Occipital lobe (tissue), 2 donors: Measurements from ENCODE around the gene UNC93A. TPM values are rescaled to one million over a fixed set of nuclear protein-coding genes. Genes with fewer than 3 reads are reported as not detected.
A peak's percentile ranks its signal among the peaks of the same experiment; 100 is the strongest.
"Not testable (repeated sequence)": the region's sequence is repeated elsewhere in the genome, so short reads cannot be mapped to it uniquely, and the experiment has no call there.

Experiments
- DNase-seq: peaks from one replicate; lab custom pipeline; 2025; lab: John Stamatoyannopoulos, UW
- total RNA-seq: library from RNA; depleted of rRNA; stranded (reverse); fragments of >200 nt; gene quantifications from one replicate; pipeline ENCODE4 v1.2.3, GENCODE V29; 2014

UNC93A gene
- total RNA-seq: not detected

DNA sequence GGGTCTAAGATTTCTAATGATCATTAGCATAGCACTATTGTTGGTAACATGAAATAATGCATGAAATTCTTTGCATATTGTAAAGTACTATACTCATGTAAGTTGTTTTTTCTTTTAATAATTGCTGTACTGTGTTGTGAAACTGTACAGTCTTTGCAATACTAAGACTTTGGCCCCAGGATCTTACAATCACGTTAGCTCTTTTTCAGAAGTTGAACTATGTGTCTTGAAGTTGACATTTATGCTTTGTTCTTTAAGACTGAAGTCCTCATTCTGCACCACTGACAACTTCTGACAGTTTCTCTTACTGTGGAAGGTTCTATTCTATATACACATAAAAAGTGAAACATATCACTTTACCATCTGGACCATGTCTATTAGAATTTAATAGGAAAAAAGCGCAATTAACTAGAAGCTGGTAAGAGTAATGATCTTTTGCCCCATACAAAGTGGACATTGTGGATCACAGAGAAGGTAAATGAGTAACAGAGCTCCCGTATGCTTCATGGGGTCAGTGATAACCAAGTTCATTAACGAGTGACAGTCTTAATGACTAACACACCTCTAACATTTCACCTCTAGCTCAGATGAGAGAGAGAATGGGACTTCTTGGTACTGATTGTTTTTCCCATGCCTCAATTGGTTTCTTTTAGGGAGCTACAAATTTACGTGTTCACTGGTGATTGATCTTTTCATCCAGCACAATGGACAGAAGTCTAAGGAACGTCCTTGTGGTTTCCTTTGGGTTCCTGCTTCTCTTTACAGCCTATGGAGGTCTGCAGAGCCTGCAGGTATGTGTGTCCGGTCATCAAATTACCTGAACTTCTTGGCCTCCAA is at the start of gene UNC93A:
Gene UNC93A (plus strand): TSS at position 530 of the 837 bp plus-strand sequence. CDS start 175 bp downstream, at position 705.
- DNase-seq: no peak

DNA sequence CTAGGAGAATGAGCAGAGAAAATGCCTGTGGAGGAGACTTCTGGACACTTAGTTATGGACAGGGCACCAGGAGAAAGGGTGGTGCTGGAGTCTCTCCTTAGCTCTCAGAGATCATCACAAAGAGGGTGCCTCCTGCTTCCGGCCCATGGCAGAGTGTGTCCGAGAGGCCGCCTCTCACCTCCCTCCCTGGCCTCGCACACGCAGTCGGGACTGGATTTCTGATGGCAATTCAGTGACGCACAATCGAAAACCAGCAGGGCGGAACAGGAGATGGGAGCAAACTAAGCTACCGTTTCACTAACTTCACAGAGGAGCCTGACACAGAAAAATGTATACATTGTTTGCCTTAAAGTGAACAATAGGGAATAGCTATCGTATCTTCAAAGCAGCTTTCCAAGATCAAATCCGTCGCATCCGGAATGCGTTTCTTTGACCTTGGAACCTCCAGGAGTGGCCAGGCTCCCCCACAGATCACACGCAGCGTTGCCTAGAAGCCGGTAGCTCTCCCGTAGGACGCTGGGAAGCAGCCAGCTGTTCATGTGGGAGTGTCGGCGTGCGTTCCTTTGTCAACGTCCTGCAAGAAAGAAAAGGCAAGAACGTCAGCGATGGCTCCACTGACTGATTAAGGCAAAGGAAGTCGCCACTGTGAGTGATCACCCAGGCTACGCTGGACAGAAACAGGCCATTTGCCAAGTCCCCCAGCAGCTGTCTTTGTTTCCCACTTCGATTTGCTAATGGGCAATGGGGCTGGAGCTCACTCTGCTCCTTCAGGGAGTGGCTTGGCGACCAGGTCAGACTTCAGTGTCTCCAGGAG is 49.6 kb upstream of the UNC93A start:
- not testable (repeated sequence) for DNase-seq

DNA sequence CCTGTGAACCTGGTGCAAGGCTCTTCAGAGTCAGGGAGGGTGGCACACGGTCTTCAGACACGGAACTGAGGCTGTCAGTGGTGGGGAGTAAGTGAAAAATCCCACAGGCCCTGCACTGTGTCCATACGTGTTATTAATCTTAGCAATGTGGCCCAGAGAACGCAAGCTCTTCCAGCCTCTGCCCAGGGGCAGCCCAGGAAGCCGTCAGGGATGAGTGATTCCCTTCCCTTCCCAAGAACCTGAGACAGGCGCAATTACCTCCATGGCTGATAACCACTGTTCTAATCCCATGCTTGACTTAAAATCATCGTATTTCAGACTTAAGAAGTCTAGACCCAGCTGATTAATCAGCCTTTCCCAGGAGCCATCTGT is 49.0 kb upstream of the UNC93A start:
- not testable (repeated sequence) for DNase-seq

DNA sequence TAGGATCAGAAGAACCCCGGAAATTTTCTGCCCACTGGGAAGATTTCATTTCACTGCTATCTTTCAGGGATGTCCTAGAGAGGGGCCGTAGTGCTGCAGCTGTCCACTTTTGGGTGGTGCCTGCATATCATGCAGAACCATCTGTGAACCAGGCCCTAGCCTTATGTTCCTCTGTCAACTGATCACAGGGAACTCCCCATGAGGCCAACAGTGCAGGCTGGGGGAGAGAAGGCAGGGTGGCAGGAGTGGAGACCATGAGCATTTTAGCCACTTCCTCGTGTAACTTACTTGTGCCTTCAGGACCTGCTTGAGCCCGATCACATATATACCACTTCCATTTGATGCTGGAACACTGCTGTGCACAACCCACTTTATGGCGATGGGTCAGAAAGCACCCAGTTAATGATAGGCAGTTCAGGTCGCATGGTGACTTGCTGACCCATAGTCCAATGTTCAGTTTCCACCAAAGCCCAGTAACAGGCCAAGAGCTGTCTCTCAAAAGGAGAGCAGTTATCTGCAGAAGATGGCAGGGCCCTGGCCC is 48.5 kb upstream of the UNC93A start:
- DNase-seq: not testable (repeated sequence)

DNA sequence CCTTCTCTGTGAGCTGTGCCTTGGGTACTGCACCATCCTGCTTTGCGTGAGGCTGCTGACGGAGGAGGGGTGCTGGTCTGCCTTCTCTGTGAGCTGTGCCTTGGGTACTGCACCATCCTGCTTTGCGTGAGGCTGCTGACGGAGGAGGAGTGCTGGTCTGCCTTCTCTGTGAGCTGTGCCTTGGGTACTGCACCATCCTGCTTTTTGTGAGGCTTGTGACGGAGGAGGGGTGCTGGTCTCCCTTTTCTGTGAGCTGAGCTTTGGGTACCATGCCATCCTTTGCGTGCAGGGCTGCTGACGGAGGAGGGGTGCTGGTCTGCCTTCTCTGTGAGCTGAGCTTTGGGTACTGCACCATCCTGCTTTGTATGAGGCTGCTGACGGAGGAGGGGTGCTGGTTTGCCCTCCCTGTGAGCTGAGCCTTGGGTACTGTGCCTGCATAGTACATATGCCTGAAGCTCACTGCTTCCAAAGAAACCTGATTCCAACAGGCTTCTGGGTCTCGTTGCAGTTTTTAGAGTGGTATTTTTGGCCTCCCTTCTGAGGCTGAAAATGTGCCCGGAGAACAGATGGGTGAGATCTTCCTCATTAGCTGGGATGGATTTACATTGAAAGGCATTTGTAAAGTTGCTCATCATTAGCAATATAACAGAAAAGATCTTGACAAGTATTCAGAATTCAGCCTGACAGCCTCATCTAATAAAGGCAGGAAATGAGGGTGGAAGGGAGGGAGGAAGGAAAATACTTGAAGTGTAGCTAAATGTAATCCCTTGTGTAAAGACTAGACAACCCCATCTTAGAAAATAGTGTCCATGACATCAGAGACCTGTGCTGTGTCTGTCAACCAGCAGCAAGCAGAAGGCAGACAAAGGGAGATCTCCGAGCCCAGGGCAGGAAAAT is 46.8 kb upstream of the UNC93A start:
- peak; percentile 65 for DNase-seq

DNA sequence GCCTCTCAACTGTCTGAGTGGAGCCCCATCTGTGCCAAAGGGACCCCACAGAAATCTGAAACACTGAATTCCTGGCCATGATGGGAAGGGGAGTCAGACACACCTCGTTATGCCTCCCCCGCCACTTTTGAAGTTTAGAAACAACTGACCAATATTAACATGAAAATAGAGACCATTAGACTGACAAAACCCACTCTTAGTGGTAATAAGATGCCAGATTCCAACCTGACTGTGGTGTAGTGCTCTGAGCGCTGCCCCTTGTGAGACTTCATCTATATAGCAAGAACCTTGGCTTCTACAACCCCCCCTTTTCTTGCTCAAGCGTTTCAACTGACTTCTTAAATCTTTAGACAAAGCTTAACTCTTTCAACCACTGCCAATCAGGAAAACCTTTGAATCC is 46.1 kb upstream of the UNC93A start:
- no peak for DNase-seq

DNA sequence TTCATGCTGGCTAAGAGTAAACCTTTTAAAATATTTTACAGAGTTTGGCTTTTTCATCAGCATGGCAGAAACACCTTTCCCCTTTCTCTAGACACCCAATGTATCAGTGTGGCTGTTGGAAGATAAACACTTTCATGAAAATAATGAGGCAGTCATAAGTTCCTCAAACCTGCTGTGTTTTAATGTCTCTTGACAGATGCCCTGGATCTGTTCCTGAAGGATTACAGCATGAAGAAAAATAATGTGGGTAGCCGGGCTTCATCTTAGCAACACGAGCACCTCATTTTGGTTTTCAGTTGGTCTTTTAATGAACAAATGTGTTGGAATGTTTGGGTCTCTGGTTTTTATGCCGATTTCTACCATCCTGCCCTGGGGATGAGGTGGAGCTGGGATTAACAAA is 45.5 kb upstream of the UNC93A start:
- no peak for DNase-seq

DNA sequence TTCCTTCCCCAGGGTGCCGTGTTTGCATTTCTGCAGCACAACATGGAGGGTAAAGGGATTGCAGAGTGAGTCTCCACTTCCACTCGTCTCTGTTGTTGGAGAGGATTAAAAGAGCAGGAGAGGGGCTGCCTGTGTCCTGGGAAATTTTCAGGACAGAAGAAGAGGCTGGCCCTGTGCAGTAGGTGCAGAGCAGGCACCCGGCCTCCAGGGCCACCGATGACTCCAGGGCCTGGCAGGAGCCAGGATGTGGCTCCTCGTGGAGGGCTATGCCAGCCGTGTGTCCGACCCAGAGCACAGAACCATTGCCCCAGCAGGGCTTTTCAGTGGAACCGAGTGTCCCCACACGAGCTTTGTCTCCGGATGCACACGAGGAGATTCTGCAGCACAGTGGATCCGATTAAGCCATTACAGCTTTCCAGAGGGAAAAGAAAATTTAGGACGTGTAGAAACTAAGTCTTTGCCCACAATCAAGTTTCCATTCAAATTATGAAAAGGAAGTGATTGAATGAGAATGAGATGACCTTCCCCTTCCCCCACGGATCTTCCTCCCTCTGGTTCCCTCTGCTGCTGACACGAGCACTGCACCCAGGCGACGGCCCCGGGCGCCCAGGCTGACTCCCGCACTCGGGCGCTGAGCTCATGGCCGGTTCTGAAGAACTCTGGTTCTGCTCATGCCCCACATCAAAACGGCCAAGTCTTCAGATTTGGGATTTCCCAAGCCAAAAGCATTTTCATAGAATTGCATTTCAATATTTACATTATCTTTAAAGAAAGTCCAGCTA is 43.1 kb upstream of the UNC93A start:
- DNase-seq: no peak

DNA sequence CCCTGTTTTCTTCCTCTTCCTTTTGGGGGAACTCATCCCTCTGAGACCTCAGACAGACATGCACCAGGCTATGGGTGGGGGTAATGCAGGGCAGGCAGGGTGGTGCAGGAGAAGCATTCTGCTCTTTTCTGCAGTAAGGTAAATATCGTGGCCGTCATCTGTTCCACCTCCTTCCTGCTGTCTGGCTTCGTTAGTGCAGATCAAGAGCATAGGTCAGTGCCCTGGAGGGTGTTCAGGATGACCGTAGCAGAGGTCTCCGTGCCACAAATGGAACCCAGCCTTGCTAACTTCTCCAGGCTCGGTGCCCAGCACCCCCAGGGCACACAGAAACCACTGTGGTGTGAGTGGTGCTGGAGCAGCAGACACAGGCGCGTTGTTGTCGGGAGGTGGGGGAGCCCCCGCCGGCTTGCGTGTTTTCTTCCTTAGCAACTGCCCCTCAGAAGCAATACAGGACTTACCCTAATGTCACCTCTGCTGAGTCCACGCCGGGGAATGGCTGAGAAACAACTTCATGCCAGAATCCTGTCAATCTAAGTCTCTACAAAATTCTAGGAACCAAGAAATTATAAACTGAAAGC is 42.1 kb upstream of the UNC93A start:
- not testable (repeated sequence) for DNase-seq

DNA sequence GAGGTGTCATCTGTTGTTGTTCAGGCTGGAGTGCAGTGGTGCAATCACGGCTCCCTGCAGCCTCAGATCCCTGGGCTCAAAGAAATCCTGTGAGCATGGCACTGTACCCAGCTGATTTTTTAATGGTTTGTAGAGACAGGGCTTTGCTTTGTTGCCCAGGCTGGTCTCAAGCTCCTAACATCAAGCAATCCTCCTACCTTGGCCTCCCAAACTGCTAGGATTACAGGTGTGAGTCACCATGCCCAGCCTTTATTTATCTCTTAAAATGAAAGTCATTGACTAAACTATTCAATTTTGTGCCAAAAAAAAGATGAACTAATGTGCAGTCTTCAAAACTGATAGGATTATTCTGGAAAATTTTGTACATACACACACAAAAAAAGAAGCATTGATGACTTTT is 38.8 kb upstream of the UNC93A start:
- DNase-seq: no peak

DNA sequence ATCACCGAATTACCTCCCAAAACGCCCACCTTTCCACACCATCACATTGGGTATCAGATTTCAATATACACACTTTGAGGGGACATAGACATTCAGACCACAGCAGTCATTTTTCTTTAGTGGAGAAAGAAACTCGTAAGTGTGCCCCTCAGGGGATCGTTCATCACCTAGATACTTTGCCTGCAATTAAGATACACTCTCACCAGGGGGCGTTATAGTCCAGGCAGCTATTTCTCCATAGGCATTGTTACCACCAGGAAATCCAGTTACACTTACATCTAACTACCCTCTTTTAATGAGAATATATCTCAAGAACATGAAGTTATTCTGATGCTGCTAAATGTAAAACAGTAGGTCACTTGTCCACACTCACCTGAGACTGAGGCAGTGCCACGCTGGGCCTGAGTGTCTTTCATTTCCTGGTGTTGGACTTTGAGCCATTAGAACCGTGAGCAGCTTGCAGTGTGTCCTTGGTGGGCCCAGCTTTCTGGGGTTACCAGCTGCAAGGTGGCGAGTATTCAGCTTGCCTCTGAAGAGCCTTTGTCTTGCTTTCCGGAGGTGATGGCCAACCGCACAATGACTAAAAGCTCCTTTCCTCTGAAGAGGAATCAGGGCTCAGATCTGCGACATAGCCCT is 35.1 kb upstream of the UNC93A start:
- DNase-seq: no peak

DNA sequence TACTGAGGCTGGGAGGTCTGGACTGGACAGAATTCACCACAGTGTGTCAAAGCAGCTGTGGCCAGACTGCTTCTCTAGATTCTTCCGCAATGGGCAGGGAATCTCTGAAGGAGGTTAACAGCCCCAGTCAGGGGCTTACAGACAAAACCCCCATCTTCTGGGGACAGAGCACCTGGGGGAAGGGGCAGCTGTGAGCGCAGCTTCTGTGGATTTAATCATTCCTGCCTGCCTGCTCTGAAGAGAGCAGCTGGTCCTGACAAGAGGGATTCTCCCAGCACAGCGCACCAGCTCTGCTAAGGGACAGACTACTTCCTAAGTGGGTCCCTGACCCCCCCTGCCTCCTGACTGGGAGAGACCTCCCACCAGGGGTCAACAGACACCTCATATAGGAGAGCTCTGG is 32.5 kb upstream of the UNC93A start:
- DNase-seq: no peak

DNA sequence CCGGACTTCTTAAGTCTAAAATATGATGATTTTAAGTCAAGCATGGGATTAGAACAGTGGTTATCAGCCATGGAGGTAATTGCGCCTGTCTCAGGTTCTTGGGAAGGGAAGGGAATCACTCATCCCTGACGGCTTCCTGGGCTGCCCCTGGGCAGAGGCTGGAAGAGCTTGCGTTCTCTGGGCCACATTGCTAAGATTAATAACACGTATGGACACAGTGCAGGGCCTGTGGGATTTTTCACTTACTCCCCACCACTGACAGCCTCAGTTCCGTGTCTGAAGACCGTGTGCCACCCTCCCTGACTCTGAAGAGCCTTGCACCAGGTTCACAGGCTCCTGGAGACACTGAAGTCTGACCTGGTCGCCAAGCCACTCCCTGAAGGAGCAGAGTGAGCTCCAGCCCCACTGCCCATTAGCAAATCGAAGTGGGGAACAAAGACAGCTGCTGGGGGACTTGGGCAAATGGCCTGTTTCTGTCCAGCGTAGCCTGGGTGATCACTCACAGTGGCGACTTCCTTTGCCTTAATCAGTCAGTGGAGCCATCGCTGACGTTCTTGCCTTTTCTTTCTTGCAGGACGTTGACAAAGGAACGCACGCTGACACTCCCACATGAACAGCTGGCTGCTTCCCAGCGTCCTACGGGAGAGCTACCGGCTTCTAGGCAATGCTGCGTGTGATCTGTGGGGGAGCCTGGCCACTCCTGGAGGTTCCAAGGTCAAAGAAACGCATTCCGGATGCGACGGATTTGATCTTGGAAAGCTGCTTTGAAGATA is 24.9 kb upstream of the UNC93A start:
- not testable (repeated sequence) for DNase-seq

DNA sequence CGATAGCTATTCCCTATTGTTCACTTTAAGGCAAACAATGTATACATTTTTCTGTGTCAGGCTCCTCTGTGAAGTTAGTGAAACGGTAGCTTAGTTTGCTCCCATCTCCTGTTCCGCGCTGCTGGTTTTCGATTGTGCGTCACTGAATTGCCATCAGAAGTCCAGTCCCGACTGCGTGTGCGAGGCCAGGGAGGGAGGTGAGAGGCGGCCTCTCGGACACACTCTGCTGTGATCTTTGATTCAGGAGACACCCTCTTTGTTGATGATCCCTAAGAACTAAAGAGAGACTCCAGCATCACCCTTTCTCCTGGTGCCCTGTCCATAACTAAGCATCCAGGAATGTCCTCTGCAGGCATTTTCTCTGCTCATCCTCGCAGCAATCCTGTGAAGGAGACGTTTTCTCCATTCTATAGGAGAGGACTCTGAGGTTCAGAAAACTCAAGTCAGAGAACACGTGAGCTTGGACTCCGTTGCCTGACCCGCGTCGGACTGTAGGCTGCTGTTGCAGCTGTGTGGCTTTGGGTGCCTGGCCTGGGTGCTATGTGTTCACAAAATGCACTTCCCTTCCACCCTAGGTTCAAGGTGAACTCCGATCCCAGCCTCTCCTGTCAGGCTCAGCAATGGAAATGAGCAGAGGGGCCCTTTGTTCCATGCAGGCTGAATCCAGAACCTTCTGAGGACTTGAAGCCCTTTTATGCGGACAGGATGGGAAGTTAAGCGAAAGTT is 24.1 kb upstream of the UNC93A start:
- DNase-seq: no peak

DNA sequence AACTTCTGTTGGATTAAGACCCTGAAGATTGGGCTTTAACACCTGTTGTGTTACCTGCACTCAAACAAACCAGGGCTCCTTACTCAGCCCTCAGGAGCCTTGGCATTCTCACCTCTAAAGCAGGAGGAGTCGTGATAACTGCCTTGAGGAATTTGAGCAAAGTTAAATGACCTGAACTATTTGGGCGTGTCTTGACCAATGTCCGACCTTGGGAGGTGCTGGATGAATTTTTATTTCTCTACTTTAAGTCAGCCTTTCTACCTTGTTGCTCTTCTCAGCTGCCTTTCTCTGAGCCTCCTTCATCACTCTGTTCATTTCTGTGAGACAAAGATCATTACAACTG is 23.6 kb upstream of the UNC93A start:
- not testable (repeated sequence) for DNase-seq

DNA sequence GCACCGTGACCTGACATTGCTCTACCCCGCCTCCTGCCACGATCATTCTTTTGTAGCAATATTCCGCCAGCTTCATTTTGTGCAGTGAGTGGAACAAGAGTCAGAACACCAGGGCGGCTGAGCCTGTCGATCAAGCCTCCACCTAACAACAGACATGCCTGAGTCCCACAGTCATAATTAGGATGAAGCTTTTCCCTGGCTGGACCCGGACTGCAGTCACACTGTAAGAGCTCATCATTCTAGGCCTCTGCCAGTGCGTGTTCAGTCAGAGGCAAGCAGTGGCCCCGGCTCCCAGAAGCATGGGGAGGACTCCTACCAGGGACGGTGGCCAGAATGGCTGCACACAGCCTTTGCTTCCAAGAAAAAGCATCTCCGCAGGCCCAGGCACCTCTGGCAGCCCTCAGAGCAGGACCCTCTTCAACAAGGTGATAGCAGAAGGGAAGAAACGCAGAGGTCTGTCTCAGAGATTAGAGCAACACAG is 23.2 kb upstream of the UNC93A start:
- no peak for DNase-seq

DNA sequence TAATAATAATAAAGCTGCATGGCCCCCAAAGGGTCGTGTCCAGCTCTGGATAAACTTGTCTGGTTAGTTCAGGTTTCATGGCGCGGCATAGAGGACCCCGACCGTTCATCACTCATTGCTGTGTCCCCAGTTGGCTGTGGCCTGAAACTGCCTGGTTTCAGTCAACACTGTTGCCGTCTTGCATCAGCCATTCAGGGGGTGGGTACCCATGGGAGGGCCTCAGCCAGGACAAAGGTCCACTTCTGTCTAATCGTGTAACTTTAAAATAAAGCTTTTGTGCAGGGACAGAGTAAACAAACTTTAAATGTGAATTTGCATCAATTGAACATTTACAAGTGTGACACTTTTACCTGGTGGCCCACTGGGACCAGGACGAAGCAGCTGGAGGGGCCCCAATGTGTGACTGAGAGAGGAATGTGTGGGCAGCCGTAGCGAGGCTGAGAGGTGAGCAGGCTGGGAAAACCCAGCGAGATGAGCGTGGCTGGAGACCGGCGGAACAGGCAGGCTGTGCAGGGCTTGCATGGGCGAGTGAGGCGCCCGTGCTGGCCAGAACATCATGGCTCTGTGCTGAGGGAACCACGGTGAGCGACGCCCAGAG is 22.3 kb upstream of the UNC93A start:
- no peak for DNase-seq
